Measurements from ENCODE around the gene RANBP9.

Gene RANBP9

GRCh38 chr6:13681305-13682061 lies 30.2 kb downstream of the RANBP9 start:
- H3K4me3 ChIP-seq (ENCODE audit: low read depth, low read length): no peak overlapping the region
- no peak for DNase-seq (ENCODE audit: low read depth)

- no peak overlapping the region for H3K4me3 ChIP-seq (ENCODE audit: low read depth, low read length)
- DNase-seq (ENCODE audit: low read depth): no peak
These were observed 31.1 kb downstream of the RANBP9 start for GRCh38 chr6:13680448-13680968.

- no peak overlapping the region for H3K4me3 ChIP-seq (ENCODE audit: low read depth, low read length)
- no peak for DNase-seq (ENCODE audit: low read depth)
These were observed 31.6 kb downstream of the RANBP9 start for GRCh38 chr6:13679996-13680395.

DNA sequence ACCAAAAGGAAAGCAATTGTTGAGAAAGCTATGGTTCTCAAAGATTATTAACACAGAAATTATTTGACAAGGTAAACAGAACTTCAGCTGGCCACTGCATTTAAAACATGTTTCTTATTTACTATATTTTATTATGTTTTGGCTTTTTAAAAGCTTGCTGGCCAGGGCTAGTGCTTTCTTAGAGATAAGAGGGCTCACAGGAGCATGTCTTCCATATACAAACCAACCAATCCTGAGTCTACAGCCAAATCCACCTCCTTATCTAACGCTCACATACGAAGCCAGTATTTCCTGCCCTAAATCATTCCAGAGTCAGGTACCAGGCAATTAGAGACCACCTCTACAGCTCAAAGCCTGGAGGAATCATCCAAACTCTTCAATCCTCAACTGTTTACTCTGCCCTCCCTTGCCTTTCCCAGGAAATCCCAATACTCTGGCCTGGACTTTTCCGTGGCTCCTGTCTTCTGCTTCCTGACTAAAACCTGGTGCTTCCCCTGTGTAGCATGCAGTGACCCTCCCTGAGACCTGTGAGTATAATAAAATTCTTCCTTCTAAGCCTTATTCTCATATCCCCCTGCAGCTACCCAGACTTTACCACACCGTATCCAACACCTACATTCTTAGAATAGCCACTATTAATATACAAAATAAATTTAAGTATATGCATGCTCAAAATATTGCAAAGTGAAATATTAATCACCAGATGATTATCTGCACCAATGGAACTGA lies 33.2 kb downstream of the RANBP9 start:
- DNase-seq (ENCODE audit: low read depth): no peak
- H3K4me3 ChIP-seq (ENCODE audit: low read depth, low read length): no peak overlapping the region

DNA sequence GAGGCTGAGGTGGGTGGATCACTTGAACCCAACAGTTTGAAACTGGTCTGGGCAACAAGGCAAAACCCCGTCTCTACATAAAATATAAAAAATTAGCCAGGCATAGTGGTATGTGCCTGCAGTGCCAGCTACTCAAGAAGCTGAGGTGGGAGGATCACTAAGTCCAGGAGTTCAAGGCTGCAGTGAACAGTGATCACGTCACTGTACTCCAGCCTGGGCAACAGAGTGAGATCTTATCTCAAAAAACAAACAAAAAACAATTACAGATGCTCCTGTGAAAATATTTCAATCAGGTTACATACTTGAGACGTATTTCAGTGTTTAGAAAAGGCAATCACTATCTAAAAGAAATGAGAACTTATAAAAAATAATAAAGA lies 33.8 kb downstream of the RANBP9 start:
- H3K4me3 ChIP-seq (ENCODE audit: low read depth, low read length): no peak overlapping the region
- DNase-seq (ENCODE audit: low read depth): no peak

DNA sequence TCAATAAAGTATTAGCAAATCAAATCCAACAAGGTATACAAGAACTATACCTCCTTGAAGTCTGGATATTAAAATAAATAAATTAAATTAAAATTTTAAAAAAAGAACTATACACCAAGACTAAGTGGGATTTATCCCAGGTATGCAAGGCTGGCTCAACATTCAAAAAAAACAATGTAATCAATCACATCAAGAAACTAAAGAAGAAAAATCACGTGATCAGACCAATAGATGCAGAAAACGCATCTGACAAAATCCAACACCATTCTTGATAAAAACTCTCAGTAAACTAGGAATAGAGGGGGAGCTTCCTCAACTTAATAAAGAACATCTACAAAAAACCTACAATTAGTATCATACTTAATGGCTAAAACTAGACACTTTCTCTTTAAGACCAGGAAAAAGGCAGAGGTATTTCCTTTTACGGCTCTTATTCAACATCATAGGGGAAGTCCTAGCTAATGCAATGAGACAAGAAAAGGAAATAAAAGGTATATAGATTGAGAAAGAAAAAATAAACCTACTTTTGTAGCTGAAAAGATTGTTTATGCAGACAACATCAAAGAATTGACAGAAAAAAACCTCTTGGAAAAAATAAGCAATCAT lies 35.0 kb downstream of the RANBP9 start:
- DNase-seq (ENCODE audit: low read depth): no peak
- H3K4me3 ChIP-seq (ENCODE audit: low read depth, low read length): no peak overlapping the region

DNA sequence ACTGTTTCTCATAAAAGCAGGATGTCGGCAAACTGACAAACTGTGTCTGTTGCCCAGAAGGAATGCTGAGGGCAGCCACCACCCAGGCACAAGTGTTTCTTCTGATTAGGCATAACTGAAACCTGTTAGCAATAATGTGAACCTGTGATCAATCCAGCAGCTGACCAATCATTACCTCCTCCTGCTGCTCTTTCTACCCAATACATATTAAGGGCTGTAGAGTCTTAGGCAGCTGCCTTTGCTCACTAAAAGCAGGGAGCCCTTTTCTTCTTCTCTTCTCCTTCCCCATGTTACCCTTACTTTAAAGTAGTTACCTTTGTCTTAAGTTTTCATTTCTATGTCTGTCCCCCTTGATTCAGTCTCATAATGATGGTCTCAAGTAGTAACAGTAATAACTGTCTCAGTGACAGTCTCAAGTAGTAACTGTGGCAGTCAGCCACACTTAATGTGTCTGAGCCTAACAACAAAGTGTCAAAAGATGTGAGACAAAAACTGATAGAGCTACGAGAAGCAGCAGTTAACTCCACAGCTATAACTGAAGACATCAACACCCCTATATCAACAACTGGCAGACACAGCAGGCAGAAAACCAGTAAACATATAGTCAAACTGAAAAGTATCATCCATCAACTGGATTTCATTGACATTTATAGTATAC lies 37.0 kb downstream of the RANBP9 start:
- no peak for DNase-seq (ENCODE audit: low read depth)
- H3K4me3 ChIP-seq (ENCODE audit: low read depth, low read length): no peak overlapping the region

DNA sequence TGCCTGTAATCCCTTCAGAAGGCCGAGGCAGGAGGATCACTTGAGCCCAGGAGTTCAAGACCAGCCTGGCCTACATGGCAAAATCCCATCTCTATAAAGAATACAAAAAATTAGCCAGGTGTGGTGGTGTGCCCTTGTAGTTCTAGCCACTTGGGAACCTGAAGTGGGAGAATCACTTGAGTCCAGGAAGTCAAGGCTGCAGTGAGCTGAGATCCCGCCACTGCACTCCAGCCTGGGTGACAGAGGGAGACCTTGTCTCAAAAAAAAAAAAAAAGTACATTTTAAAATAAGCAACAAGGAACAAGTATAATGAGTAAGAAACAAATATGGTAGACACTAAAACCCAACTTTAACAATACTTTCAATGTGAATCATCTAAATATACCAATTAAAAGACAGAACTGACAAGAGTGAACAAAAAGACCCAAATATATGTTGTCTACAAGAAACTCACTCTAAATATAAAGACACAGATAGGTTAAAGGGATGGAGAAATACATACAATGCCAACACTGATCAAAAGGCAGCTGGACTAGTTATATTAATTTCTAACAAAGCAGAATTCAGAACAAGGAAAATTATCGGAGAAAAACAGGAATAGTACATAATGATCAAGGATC lies 37.7 kb downstream of the RANBP9 start:
- DNase-seq (ENCODE audit: low read depth): no peak
- H3K4me3 ChIP-seq (ENCODE audit: low read depth, low read length): no peak overlapping the region

- DNase-seq (ENCODE audit: low read depth): no peak
- H3K4me3 ChIP-seq (ENCODE audit: low read depth, low read length): no peak overlapping the region
These were observed 38.3 kb downstream of the RANBP9 start for GRCh38 chr6:13673368-13673767.

GRCh38 chr6:13672904-13673303 lies 38.7 kb downstream of the RANBP9 start:
- no peak overlapping the region for H3K4me3 ChIP-seq (ENCODE audit: low read depth, low read length)
- DNase-seq (ENCODE audit: low read depth): no peak

DNA sequence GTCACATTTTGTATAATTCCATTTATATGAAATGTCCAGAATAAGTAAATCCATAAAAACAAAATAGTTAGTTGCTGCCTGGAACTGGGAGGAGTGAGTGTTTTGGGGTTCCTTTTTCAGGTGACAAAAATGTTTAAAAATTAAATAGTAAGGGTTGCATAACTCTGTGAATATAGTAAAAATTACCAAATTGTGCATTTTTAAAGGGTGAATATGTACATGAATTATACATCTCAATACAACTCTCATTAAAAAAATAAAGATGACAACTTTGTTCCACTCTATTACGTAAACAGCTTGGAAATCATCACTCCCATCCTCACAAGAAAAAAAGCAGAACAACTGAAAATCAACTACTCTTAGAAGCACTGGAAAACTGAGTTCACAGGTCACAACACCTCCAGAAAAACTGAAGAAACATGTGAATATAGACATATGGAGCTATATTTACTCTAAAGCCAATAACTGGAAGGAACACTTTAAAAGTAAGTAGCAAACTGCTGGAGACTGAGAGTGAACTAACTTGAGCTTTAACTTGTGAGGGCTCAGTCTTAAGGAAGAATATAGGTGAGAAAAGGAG lies 40.0 kb downstream of the RANBP9 start:
- H3K4me3 ChIP-seq (ENCODE audit: low read depth, low read length): no peak overlapping the region

DNA sequence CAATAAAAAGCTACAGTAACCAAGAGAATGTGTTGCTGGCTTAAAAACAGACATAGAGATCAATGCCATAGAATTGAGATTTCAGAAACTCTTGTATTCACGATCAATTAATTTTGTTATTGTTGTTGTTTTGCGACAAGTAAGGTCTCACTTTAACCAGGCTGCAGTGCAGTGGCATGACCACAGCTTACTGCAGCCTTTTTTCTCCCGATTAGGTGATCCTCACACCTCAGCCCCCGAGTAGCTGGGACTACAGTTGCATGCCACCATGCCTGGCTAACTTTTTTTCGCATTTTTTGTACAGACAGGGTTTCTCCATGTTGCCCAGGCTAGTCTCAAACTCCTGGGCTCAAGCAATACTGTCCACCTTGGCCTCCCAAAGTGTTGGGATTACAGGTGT lies 42.2 kb downstream of the RANBP9 start:
- no peak for DNase-seq (ENCODE audit: low read depth)
- H3K4me3 ChIP-seq (ENCODE audit: low read depth, low read length): no peak overlapping the region

More for the DNA sequence above, 40.0 kb downstream of the RANBP9 start:
- DNase-seq (ENCODE audit: low read depth): no peak

DNA sequence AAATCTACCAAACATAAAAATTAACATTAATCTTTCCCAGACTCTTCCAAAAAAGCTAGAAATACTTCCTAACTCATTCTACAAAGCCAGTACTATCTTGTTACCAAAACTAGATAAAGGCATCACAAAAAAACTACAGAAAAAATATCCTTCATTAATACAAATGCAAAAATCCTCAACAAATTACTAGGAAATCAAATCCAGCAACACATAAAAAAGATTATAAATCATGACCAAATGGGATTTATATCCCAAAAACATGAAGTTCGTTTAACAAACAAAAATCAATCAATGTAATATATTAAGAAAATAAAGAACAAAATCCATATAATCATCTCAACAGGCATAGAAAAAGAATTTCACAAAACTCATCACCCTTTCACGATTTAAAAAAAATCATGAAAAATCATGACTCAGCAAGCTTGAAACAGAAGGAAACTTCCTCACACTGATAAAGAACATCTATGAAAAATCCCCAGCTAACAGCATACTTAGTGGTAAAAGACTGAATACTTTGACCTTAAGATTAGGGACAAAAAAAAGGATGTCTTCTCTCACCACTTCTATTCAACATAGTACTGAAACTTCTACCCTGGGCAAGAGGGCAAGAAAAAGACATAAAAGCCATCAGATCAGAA lies 43.2 kb downstream of the RANBP9 start:
- DNase-seq (ENCODE audit: low read depth): no peak
- H3K4me3 ChIP-seq (ENCODE audit: low read depth, low read length): no peak overlapping the region

DNA sequence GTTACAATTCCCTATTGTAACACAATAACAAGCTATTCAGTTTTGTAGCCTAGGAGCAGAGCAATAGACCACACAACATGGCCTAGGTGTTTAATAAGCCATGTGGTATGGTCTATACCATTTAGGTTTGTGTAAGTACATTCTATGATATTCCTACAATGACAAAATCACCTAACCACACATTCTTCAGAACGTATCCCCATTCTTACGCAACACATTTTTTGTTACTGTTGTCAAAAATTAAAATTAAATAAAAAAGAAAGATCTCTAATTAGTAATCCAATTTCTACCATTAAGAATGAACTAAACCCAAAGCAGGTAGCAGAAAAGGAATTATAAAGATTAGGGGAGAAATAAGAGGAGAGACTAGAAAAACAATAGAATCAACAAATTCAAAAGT lies 44.0 kb downstream of the RANBP9 start:
- H3K4me3 ChIP-seq (ENCODE audit: low read depth, low read length): no peak overlapping the region
- DNase-seq (ENCODE audit: low read depth): no peak

DNA sequence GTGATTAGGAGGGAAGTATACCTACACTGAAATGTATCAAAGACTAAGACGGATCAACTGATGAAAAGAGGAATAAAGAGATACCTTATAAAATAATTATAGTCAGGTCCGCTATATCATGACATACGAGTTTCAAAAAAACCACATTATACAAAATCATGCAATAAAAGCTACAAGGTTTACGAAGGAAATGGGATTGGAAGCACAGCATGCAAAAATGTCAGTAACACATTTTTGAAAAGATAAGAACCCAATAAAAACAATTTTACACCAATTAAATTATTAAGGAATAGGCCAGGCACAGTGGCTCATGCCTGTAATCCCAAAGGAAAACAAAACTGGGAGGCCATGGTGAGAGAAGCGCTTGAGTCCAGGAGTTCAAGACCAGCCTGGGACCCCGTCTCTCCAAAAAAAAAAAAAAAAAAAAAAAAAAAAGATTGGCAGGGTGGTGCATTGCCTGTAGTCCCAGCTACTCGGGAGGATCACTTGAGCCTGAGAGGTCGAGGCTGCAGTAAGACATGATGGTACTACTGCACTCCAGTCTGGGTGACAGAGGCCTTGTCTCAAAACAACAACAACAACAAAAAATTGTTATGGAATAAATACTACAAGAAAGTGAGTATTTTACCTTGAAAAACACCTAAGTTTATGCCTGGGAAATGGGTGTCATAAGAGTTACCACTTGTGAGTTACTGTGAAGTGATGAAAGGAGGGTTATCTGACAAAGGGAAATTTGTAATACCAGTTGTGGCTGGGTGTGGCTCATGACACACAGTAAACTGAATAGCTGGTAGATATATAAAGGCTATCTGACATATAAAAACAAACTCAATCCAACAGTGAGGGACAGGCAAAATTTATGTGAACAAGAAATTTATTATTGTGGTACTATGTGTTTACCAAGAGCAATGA lies 45.2 kb downstream of the RANBP9 start:
- DNase-seq (ENCODE audit: low read depth): no peak
- no peak overlapping the region for H3K4me3 ChIP-seq (ENCODE audit: low read depth, low read length)

- H3K4me3 ChIP-seq (ENCODE audit: low read depth, low read length): no peak overlapping the region
- peak; percentile 3 for DNase-seq (ENCODE audit: low read depth)
These were observed 46.8 kb downstream of the RANBP9 start for GRCh38 chr6:13664703-13665352.

DNA sequence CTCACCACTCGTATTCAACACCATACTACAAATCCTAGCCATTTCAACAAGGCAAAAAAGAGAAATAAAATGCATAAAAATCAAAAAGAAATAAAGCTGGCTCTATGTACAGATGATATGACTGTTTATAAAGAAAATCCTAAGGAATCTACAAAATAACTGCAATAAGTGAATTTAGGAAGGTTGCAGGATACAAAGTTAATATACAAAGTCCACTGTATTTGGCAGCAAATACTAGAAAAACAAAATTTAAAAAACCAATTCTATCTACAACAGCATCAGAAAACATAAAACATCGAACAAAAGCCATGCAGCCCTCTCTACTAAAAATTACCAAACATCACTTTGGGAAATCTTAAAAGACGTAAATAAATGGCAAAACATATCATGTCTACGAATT lies 47.6 kb downstream of the RANBP9 start:
- no peak for DNase-seq (ENCODE audit: low read depth)
- H3K4me3 ChIP-seq (ENCODE audit: low read depth, low read length): no peak overlapping the region

All from skeletal muscle cell (primary cell).